AG09309 (cell line): Measurements from ENCODE around the gene FSTL1.

Source experiments
- DNase-seq: peaks from one replicate; pipeline ENCODE4 v3.0.0-alpha.2; 2010; ENCODE audit warnings: low read depth
- H3K4me3 ChIP-seq: 2 replicates; pipeline ENCODE4 v1.5.1; 2011; ENCODE audit warnings: mild to moderate bottlenecking, low read depth, low read length, moderate library complexity; ENCODE audit not compliant: control insufficient read depth
- TF ChIP-seq, protein P1 (sequence below): IDR thresholded peaks from 2 replicates; pipeline ENCODE4 v1.5.1; 2011; ENCODE audit warnings: mild to moderate bottlenecking, low read depth, low read length, inconsistent platforms; ENCODE audit not compliant: insufficient read depth, control insufficient read depth; ENCODE audit errors: missing control alignments

The FSTL1 gene

DNA sequence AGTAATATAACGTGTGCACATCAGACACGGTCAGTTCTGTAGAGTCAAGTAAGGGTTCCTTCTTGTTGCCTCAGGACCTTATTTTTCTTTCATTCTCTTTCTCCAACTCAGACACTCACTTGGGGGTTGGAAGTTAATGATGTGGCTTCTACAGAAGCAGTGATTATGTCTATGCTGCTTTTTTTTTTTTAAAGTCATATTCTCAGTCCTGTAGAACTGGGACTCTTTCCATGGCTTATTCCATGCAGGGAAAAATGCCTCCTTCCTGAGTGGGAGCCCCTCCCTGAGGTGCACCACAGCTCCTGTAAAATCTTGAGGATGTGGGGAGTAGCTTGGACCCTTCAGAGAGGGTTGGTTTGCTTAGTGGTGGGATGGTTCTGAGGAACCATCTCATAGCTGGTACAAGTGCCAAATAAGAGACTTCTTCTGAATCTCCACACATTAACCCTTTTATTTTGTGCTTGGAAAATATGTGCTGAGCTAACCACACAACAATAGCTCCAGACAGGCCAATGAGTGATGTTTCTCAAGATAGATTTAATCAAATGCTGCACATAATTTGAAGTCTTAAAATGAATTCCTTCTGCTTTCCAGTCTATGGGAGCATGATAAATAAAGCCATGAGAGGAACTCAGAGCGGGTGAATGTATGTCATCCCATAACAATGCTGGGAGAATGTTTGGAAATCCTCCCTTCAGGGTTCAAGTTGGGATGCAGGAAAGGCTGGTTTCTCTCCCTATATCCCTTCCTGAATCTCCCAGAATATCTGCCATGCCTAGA, 23.3 kb upstream of the FSTL1 start:
- TF ChIP-seq, protein P1, sequence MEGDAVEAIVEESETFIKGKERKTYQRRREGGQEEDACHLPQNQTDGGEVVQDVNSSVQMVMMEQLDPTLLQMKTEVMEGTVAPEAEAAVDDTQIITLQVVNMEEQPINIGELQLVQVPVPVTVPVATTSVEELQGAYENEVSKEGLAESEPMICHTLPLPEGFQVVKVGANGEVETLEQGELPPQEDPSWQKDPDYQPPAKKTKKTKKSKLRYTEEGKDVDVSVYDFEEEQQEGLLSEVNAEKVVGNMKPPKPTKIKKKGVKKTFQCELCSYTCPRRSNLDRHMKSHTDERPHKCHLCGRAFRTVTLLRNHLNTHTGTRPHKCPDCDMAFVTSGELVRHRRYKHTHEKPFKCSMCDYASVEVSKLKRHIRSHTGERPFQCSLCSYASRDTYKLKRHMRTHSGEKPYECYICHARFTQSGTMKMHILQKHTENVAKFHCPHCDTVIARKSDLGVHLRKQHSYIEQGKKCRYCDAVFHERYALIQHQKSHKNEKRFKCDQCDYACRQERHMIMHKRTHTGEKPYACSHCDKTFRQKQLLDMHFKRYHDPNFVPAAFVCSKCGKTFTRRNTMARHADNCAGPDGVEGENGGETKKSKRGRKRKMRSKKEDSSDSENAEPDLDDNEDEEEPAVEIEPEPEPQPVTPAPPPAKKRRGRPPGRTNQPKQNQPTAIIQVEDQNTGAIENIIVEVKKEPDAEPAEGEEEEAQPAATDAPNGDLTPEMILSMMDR = no peak
- no peak overlapping the region for H3K4me3 ChIP-seq

GRCh38 chr3:120473389-120473788, 22.6 kb upstream of the FSTL1 start:
- TF ChIP-seq, protein P1 = no peak
- H3K4me3 ChIP-seq = no peak overlapping the region
- DNase-seq = no peak

More for the DNA sequence above, 23.3 kb upstream of the FSTL1 start:
- no peak for DNase-seq

- no peak overlapping the region for H3K4me3 ChIP-seq
- DNase-seq = no peak
- TF ChIP-seq, protein P1 = no peak
Observed at GRCh38 chr3:120472121-120472844, 21.5 kb upstream of the FSTL1 start.

DNA sequence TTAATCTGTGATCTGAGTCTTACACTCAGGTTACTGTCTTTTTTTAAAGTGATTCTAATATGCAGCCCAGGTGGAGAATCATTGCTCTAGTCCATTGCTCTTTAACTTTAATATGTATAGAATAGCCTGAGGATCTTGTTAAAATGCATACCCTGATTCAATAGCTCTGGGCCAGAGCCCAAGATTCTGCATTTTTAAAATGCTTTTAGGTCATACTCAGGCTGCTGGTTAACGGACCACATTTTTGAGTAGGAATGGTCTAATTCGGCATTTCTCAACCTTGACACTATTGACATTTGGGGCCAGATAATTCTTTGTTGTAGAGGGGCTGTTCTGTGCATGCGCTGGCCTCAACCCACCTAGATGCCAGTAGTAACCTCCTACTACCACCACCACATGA, 20.9 kb upstream of the FSTL1 start:
- no peak for DNase-seq
- TF ChIP-seq, protein P1 = no peak
- H3K4me3 ChIP-seq = no peak overlapping the region

DNA sequence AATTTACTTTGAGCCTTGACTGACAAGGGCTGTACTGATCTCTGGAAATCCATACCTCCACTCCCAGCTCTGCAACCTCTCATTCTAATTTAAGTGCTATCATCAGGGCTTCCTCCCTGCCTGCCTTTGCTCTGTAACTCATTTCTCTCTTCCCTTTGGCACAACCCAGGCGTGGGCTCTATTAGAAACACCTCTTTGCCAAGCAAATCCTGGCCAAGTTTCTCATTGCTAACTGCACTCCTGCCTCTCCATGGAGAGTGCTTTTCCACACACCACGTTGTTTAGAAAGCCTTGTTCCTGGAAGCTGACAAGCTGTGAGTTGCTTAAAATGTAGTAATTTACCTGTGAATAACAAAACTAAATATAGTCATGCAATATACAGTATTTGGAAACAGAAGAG, 20.1 kb upstream of the FSTL1 start:
- DNase-seq = no peak
- H3K4me3 ChIP-seq = no peak overlapping the region
- TF ChIP-seq, protein P1 = no peak

- no peak for DNase-seq
- TF ChIP-seq, protein P1 = no peak
- no peak overlapping the region for H3K4me3 ChIP-seq
Observed at GRCh38 chr3:120469882-120470301, 19.1 kb upstream of the FSTL1 start.

GRCh38 chr3:120469440-120469839, 18.6 kb upstream of the FSTL1 start:
- no peak overlapping the region for H3K4me3 ChIP-seq
- DNase-seq = no peak
- TF ChIP-seq, protein P1 = no peak
